Midbrain (tissue), 1 donor: ENCODE data around the gene PDK2.

Experiments
- DNase-seq: peaks from one replicate; lab custom pipeline; 2025; lab: John Stamatoyannopoulos, UW

Gene PDK2

DNA sequence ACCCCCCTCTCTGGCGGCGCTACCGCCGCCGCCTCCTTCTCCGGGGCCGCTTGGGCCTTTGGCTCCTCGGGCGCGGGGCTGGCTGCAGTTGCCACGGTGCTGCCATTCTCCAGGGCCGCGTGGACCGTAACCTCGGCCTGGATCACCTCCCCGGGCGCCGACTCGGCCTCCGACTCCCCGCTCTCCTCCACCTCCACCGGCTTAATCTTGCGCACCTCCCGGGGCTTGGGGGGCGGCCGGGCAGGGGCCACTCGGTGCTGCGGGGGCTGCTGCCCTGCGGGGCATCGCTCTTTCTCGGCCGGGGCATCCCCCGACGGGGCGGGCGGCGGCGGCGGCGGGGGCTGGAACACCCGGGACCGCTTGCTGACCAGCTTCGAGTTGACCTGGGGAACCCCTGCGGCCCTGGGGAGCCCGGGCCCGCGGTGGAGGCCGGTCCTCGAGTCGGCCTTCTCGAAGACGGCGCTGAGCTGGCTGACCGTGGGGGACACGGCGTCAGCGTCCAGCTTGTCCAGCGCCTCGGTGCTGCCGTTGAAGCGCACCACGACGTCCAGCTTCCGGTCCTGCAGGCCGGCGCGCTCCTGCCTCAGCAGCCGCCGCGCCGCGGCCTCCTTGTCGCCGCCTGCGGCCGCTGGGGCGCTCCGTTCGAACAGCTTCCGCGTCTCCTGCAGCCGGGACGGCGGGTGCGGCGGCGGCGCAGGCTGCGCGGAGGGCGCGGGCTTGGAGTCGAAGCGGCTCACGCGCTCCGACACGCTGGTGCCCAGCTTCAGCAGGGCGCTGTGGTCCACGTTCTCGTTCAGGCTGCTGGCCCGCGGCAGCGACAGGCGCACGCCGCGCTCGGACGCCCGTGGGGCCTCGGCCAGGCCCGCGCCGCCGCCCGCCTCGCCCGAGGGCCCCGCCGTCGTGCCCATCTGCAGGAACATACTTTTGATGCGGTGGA, 54.5 kb downstream of the PDK2 start:
- DNase-seq = peak; percentile 34

GRCh38 chr17:50150354-50151040, 55.3 kb downstream of the PDK2 start, which contains the start of gene PPP1R9B:
Gene PPP1R9B (minus strand): TSS chr17:50150677. CDS start chr17:50150513, 164 bp downstream.
- no peak for DNase-seq

- DNase-seq = peak; percentile 90
Measured at GRCh38 chr17:50151041-50151936, 56.1 kb downstream of the PDK2 start.

DNA sequence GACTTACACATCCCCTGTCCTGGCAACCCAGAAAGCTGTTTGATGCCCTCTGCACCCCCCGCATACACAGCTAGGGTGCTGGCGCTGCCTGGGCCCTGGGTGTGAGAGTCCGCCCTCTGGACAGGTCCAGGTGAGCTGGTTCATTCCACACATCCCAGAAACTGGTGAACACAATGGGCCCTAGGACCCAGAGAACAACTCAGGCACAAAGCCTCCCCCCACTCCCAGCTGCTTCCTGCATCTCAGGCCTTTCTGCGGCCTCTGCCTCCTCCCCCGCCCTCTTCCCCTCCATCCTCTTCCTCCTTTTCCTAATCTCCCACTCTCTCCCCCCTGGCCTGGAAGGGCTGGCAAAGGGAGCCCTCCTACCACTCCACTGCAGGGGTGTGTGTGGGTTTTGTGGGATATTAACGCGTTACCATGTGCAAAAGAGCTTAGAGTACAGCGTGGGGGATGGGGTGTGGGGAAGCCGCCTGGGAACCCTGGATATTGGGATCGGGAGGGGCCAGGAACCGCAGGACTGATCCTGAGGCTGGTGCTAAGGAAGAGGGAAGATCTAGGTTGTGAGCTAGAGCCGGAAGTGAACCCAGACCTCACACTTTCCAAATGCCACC, 56.9 kb downstream of the PDK2 start:
- peak; percentile 86 for DNase-seq

DNA sequence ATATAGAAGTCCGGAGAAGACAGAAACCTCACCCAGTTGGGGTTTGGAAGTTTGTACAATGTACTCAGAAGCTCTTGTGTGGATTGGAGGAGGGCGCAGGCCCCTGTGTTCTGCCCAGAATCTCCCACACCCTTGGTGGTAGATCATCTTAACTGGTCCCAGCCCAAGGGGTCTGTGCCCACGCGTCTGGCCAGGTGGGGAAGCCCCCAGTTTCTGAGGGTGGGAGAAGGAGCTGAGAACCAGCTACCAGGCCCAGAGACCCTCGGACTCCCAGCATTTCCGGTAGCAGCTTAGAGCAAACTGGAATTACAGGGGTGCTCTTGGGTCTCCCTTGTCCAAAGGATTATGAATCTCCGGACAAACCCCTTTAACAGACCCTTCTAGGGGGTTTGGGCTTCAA, 57.6 kb downstream of the PDK2 start:
- no peak for DNase-seq

GRCh38 chr17:50153650-50154575, 58.8 kb downstream of the PDK2 start:
- DNase-seq = no peak

DNA sequence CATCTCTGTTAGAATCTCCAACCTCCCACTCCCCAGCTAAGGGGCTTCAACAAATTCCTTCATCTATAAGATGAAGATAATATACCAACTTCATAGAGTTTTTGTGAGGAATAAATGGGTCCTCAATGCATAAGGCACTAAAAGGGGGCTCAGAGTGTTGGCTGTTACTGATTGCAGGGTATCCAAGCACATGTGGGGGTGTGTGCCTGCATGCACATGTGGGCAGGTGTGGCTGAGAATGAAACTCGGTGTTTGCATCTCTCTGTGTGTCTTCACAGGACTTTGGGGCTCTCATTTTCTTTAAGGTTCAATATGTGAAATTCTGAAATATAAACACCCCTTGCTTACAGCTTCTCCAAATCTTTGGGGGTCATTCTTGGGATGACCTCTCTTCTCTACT, 59.5 kb downstream of the PDK2 start:
- DNase-seq = no peak

GRCh38 chr17:50155115-50155819, 60.1 kb downstream of the PDK2 start:
- no peak for DNase-seq

DNA sequence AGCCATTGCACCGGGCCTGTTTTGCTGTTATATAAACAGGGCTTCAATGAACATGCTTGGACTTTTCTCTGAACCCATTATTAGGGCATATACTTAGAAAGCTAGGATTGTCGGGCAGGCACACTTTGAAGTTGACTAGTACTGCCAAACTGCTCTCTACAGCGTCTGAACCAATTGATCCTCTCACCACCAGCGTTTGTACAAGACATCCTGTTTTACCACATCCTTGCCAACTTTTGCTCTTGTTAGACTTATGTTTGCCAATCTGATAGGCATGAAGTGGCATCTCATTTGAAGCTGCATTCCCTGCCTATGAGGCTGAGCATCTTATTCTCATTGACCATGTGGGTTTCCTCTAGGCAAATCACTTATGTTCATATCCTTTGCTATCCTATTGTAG, 62.7 kb downstream of the PDK2 start:
- DNase-seq = no peak

DNA sequence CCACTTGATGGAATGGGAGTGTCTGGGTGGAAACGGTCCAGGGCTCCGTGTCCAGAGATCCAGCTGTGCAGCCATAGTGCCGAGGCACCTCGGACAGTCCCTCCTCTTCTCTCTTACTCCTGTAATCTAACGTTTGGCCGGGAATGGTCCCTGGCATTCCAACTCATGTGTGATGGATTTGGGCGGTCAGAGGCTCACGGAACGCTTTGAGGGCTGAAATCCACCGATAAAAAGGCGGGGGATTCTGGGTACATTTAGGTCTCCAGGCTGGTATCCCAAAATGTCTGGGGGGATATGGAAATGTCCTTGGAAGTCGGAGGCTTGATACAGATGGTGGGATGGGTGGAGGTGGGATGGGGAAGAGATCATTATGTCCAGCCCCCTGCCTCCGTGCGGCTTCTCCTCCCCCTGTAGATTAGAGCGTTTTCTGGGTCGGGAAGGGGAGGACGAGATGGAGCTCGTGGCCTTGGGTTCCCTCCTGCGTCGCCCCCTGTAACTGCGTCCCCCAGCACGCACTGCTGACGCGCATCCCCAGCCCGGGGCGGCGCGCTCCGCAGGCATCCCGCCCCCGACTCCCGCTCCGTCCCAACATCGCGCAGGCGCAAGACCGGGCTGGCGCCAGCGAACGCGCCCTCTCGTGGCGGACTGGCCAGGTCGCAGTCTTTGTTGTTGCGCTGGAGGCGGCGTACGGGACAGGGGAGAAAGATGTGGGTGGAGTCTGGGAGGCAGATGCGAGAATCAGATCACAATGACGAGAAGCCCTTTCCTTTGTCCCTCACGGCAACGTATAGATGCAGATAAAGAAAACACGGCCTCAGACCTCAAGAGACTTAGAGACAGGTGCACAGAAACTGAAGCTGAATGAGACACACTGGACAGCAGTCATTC, 66.1 kb downstream of the PDK2 start:
- peak; percentile 92 for DNase-seq
